ENCODE measurements around the gene ITGA11.

GRCh38 chr15:68442903-68443302 lies 10.9 kb upstream of the ITGA11 start:
- TF ChIP-seq CTCF (IDR thresholded peaks at IDR 0.05; ENCODE audit: low read length) (no peak), EZH2 (IDR thresholded peaks at IDR 0.05; ENCODE audit: borderline replicate concordance, low read length) (no peak)

All from OCI-LY1 (cell line).